Sciatic nerve (tissue), 2 donors: ENCODE measurements around the gene KIF5C. TPM values are rescaled to one million over a fixed set of nuclear protein-coding genes. Genes with fewer than 3 reads are reported as not detected.

Experiments used
- ATAC-seq: fragments of 200-7000 bp; cut with Tn5 transposase; one replicate; pipeline ENCODE4 v1.9.1; 2020; ENCODE audit warnings: mild to moderate bottlenecking, moderate library complexity
- DNase-seq: peaks from one replicate; pipeline ENCODE4 v3.0.0-alpha.2; 2020; ENCODE audit warnings: low spot score
- intact Hi-C: fragments of 100-400 bp; cut with DNase I; formaldehyde crosslinking; loops from one replicate; pipeline ENCODE4 v1.14.2; 2022
- total RNA-seq: library from RNA; stranded (reverse); fragmentation: NEBNext Ultra II Directional; extraction: Animal tissue kit (Norgen Biotek cat#: 25700); gene quantifications from one replicate; pipeline ENCODE4 v1.2.1, GENCODE V29; 2021
- donor health status: DM: no; HTN: no; CAD: no.
- donor health status: DM: no; HTN: no; CAD: no.

KIF5C gene
- total RNA-seq, 1 donor from 2014 or later, result 62.7 TPM

DNA sequence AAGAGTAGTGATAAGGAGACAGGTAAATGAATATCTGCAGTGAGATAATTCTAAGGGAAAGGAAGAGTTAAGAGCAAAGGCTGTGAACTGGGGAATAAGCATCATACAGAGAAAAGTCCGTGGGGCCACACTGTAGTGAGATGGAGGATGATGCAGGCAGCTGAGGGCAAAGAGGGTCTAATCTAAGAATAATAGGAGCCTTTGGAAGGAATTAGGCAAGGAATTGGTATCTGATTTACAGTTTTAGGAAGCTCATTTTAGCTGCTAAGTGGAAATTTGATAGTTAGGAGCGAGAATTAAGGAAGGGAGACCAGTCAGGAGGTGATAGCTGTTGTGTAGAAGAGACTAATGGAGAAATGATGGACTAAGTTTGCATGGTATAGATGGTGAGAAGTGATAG, 43.5 kb downstream of the KIF5C start:
- DNase-seq (no peak), ATAC-seq (no peak)
- intact Hi-C loops, result no loop called here

DNA sequence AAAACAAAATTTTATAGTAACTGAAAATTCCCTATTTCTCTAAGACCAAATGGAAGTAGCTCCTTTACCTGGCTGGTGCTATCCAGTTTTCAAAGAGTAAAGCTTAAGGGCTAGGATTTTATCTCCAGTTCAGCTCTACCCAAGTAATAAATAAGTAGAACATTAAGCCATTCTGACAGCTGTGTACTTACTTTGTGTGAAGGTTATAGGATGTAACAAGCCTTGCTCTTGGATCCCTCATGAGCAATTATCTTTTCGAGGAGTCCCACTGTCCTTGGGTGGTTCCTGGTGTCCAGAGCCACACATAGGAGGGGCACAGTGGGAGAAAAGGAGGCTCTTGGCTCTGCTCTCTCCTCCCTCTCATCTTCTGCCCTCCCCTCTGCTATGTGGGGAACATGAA, 45.5 kb downstream of the KIF5C start:
- ATAC-seq (no peak), DNase-seq (no peak)
- intact Hi-C loops, result no loop called here

GRCh38 chr2:148922062-148922461, 47.0 kb downstream of the KIF5C start:
- no peak for DNase-seq
- intact Hi-C loops, result no loop called here
- no peak for ATAC-seq

- intact Hi-C loops, result no loop called here
- ATAC-seq (no peak), DNase-seq (no peak)
These were observed 47.9 kb downstream of the KIF5C start for GRCh38 chr2:148922776-148923475.

GRCh38 chr2:148924514-148925178, 49.6 kb downstream of the KIF5C start:
- intact Hi-C loops, result no loop called here
- ATAC-seq, result no peak
- DNase-seq, result no peak

GRCh38 chr2:148926291-148926961, 51.4 kb downstream of the KIF5C start:
- intact Hi-C loops, result no loop called here
- peak; percentile 68 for ATAC-seq
- DNase-seq, result no peak

DNA sequence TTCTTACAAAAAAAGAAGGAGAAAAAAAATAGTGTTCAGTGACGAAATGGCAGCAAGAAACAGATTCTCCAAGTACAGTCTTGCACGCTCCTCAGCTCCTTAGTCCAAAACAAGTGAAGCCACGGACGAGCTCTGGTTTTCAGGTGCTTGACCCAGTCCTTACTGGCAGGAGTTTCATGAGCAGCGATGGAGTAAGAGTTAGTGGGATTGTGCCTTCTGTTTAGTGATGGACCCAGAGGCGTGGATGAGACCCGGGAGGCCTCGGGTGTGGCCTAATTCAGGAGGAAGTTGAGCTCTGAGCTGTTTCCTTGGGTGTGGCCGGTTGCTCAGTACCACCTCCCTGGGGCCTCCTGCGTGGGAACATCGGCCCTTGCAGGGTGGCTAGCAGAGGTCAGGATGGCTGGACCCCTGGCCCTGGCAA, 52.0 kb downstream of the KIF5C start:
- intact Hi-C loops, result no loop called here
- ATAC-seq, result peak; percentile 44
- DNase-seq, result no peak

- DNase-seq, result no peak
- no peak for ATAC-seq
- intact Hi-C loops, result no loop called here
These were observed 53.4 kb downstream of the KIF5C start for GRCh38 chr2:148928395-148928794.

DNA sequence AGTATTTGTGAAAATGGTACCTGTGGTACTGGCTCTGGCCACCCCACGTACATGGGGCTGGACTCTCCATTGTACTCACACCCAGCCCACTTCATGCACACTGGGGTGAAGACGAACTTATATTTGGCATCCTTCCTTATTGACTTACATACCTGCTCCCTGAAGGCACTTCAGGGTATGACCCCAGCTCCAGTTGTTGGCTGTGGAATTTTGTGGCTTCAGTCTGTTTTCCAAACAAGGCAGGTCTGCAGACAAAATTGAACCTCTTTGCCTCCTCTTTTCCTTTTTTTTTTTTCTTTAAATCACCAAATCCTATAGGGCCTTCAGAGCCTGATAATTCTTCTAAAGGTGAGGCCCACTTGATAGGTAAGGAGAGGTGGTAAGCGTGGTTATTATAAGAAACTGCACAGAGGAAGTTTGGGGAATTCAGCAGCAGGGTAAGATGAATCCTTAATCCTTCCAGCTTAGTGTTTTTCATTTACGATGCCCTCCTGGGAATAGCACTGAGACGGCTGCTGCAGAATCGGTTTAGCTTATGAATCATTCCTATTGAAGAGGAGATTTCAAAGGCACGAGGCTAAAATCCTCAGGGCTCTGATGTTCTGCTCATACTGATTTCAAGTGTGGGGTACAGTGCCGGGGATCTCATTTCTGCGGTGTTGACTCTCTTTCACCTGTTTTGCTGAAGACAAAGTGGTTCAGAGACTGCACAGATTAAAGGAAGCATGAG, 55.2 kb downstream of the KIF5C start:
- intact Hi-C loops, result no loop called here
- ATAC-seq, result no peak
- DNase-seq, result no peak

GRCh38 chr2:148932536-148932935, 57.5 kb downstream of the KIF5C start:
- intact Hi-C loops, result no loop called here
- ATAC-seq, result peak; percentile 83
- DNase-seq, result no peak

DNA sequence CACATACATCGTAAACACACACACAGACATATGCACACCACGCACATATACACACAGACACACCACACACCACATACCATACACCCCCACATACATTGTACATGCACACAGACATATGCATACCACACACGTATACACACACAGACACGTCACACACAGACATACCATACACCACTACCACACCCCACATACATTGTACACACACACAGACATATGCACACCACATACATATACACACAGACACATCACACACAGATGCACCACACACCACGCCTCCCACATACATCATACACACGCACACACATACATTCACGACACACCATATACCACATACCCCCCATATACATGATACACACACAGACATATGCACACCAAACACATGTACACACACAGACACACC, 58.4 kb downstream of the KIF5C start:
- no peak for DNase-seq
- peak; percentile 16 for ATAC-seq
- intact Hi-C loops, result no loop called here

DNA sequence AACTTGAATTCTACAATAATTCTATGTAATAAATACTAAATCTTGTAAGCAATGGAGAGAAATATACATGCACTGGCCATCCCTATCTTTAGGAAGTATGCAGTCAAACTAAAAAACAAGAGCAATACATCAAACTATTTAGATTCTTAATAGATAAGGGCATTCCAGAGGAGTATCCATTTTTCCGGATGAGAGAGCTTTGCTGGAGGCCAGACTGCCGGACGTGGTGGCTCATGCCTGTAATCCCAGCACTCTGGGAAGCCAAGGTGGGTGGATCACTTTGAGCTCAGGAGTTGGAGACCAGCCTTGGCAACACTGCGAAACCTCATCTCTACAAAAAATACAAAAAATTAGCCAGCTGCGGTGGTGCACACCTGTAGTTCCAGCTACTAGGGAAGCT, 60.8 kb downstream of the KIF5C start:
- intact Hi-C loops, result no loop called here
- no peak for ATAC-seq
- no peak for DNase-seq

DNA sequence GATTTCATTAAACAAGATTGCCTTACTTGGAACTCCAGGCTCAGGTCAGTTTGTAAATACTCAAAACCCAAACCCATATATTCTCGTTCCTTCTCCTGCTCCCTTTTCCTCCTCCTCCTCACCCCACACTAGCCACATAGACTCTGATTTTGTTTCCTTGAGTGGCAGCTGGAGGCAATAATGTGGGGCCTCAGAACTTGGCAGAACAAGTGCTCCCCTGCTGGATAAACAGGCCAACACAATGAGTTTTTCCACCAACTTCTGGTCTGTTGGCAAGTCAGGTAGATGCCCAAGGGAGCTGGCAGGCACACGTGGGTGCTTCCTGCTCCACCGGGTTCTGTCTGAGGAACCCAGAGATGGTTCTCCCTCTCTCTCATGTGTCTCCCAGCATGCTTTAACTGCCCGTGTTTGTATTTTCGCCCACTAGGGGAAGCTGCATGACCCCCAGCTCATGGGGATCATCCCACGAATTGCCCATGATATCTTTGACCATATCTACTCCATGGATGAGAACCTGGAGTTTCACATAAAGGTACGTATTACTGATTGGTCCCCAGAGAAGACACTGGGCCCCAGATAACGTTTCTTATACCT, 61.9 kb downstream of the KIF5C start:
- intact Hi-C loops, result no loop called here
- no peak for DNase-seq
- no peak for ATAC-seq

DNA sequence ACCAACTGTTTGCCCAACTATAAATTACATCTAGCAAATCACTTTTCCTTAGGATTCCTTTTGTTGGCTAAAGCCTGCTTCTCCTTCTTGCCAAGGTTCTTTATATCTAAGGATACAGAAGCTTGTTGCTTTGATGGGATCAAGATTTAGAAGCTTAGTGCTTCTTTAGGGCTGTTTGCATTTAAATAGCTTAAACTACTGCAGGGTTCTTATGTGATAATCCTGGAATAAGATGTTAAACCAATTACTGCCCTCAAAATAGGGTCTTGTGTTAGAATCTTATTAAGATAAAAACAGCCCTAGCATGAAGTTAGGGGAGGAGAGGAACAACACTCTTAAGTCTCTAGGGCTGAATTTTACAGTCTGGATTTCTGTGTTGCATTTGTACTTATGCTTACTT, 64.2 kb downstream of the KIF5C start:
- intact Hi-C loops, result no loop called here
- DNase-seq (no peak), ATAC-seq (no peak)

DNA sequence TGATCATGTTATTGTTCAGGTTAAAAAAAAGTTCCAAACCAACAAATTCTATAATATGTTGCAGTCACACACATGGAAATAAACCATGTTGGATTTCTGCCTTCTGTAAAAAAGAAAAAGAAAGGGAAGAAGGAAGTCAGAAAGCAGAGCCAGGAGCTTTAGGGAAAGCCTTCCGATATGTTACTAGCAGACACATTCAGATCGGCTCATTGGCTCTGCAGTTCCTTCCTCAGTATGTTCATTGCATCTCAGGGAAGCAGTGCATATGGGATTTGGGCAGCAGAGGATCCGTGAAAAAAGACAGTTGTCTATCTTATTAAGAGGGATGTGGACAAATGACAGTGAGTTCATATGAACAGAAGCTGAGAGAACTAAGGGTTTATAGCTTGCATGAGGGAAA, 68.1 kb downstream of the KIF5C start:
- ATAC-seq, result no peak
- DNase-seq, result no peak
- intact Hi-C loops, result no loop called here

- ATAC-seq (no peak), DNase-seq (no peak)
- intact Hi-C loops, result no loop called here
These were observed 69.5 kb downstream of the KIF5C start for GRCh38 chr2:148944536-148944935.

DNA sequence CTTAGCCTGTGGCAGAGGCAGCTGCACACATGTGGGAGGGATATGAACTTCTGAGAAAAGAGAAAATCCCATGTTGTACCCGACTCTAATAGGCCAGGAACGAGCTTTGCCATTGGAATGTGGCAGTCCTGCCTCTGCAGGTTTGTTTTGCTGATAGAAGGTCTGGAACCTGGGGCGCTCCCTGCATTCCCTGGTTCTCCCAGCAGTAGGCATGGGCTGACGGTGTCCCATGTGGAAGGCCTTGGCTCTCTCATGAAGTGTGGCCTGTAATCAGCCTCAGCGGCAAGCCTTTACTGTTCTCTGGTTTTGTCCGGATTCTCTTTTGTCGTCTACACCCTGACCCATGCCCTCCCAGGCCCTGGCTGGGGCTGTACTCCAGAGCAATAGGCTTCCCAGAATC, 72.3 kb downstream of the KIF5C start:
- ATAC-seq (no peak), DNase-seq (no peak)
- intact Hi-C loops, result no loop called here

GRCh38 chr2:148948868-148949267, 73.8 kb downstream of the KIF5C start:
- ATAC-seq (peak; percentile 61), DNase-seq (no peak)
- intact Hi-C loops, result no loop called here

- DNase-seq (no peak), ATAC-seq (peak; percentile 45)
- intact Hi-C loops, result no loop called here
These were observed 74.3 kb downstream of the KIF5C start for GRCh38 chr2:148949348-148949747.
